T-cell (primary cell): Measurements from ENCODE around the gene CDC42EP5. TPM values are rescaled to one million over a fixed set of nuclear protein-coding genes. Genes with fewer than 3 reads are reported as not detected.
A peak's percentile ranks its signal among the peaks of the same experiment; 100 is the strongest.

ENCODE experiments used
- ATAC-seq, 4 experiments: fragments of 200-7000 bp in 3 of 4; fragments of 150-1000 bp in 1 of 4; cut with Tn5 transposase; replicated peaks in 1 of 4; 1 replicate in 3 of 4; 2 replicates in 1 of 4; pipeline ENCODE4 v1.10.0; 2021; ENCODE audit warnings: moderate library complexity in 3 of 4, mild to moderate bottlenecking in 2 of 4, moderate number of reproducible peaks in 1 of 4
- CTCF ChIA-PET, 2 donors: fragments of 300-600 bp; sonication (Branson Sonifier 250); formaldehyde crosslinking; loops; one replicate each; lab custom pipeline; 2022; ENCODE audit warnings: antibody characterized with exemption in 2 of 2; lab: Charles Lee
- POLR2A ChIA-PET, 2 donors: fragments of 300-600 bp; sonication (Branson Sonifier 250); formaldehyde crosslinking; loops; one replicate each; lab custom pipeline; 2022; ENCODE audit warnings: antibody characterized with exemption in 2 of 2; lab: Charles Lee
- DNase-seq, 35 experiments: peaks; one replicate each; pipeline versions ENCODE4 v3.0.0 to v3.0.0-alpha.2; 2013 to 2023
- H3K27ac ChIP-seq: one replicate; pipeline ENCODE4 v1.5.1; 2013; ENCODE audit warnings: low read length
- H3K27me3 ChIP-seq, 2 experiments: replicated peaks in 1 of 2; 1 replicate in 1 of 2; 2 replicates in 1 of 2; pipeline versions ENCODE4 v1.6.1 to v1.7.0; 2013; ENCODE audit warnings: low read length in 1 of 2, mixed read lengths in 1 of 2; ENCODE audit not compliant: control insufficient read depth in 2 of 2, insufficient read depth in 2 of 2; ENCODE audit errors: extremely low read depth in 1 of 2
- H3K36me3 ChIP-seq, 2 donors: 1 replicate in 1 of 2; 2 replicates in 1 of 2; pipeline versions ENCODE4 v1.6.1 to v1.7.0; 2013; ENCODE audit warnings: low read length in 1 of 2; ENCODE audit not compliant: control insufficient read depth in 2 of 2, insufficient read depth in 1 of 2; ENCODE audit errors: extremely low read depth in 1 of 2
- H3K4me1 ChIP-seq, 2 experiments: 1 replicate in 1 of 2; 2 replicates in 1 of 2; pipeline versions ENCODE4 v1.6.1 to v1.7.0; 2013; ENCODE audit warnings: low read length in 2 of 2, mixed read lengths in 1 of 2; ENCODE audit not compliant: insufficient read depth in 2 of 2, control insufficient read depth in 1 of 2; ENCODE audit errors: extremely low read depth in 1 of 2
- H3K4me3 ChIP-seq, 2 donors: 1 replicate in 1 of 2; 2 replicates in 1 of 2; pipeline versions ENCODE4 v1.5.1 to v1.7.0; 2013; ENCODE audit warnings: mild to moderate bottlenecking in 2 of 2, low read length in 1 of 2, moderate library complexity in 1 of 2; ENCODE audit not compliant: control insufficient read depth in 1 of 2; ENCODE audit errors: extremely low read depth in 1 of 2
- H3K9me3 ChIP-seq: 2 replicates; pipeline ENCODE4 v1.7.0; 2013
- H3K27ac Mint-ChIP-seq, 2 donors: one replicate each; pipeline ENCODE4 v1.8.0; 2020 to 2021; ENCODE audit warnings: mild to moderate bottlenecking in 2 of 2, mixed read lengths in 2 of 2
- H3K27me3 Mint-ChIP-seq, 2 donors: one replicate each; pipeline ENCODE4 v1.8.0; 2021 to 2022; ENCODE audit warnings: mixed read lengths in 2 of 2
- H3K36me3 Mint-ChIP-seq: one replicate; pipeline ENCODE4 v1.8.0; 2021; ENCODE audit warnings: mixed read lengths
- H3K4me1 Mint-ChIP-seq, 3 donors: one replicate each; pipeline ENCODE4 v1.8.0; 2020 to 2022; ENCODE audit warnings: mixed read lengths in 3 of 3, mild to moderate bottlenecking in 1 of 3
- H3K4me3 Mint-ChIP-seq, 3 donors: one replicate each; pipeline ENCODE4 v1.8.0; 2020 to 2022; ENCODE audit warnings: mild to moderate bottlenecking in 3 of 3, mixed read lengths in 3 of 3, moderate library complexity in 3 of 3
- H3K9me3 Mint-ChIP-seq, 3 donors: one replicate each; pipeline ENCODE4 v1.8.0; 2020 to 2022; ENCODE audit warnings: mixed read lengths in 3 of 3
- WGBS: methylation state at CpG from one replicate; pipeline ENCODE4 v1.1.5; 2013; ENCODE audit warnings: missing lambda C conversion rate; ENCODE audit not compliant: insufficient coverage; 5-methylcytosine and 5-hydroxymethylcytosine counted together
- total RNA-seq, 35 experiments: library from RNA in 6 of 35; stranded (reverse) in 6 of 35; fragments of 120-200 nt in 1 of 35; gene quantifications; one replicate each; pipeline versions ENCODE4 v1.2.1 to v1.2.4 and lab custom pipeline; 2013 to 2026

Gene CDC42EP5
- total RNA-seq, 5 donors from 2014 or later (not counting 1 experiment from before 2014, with no cell fraction given) = 0.43 TPM; not detected in 4

DNA sequence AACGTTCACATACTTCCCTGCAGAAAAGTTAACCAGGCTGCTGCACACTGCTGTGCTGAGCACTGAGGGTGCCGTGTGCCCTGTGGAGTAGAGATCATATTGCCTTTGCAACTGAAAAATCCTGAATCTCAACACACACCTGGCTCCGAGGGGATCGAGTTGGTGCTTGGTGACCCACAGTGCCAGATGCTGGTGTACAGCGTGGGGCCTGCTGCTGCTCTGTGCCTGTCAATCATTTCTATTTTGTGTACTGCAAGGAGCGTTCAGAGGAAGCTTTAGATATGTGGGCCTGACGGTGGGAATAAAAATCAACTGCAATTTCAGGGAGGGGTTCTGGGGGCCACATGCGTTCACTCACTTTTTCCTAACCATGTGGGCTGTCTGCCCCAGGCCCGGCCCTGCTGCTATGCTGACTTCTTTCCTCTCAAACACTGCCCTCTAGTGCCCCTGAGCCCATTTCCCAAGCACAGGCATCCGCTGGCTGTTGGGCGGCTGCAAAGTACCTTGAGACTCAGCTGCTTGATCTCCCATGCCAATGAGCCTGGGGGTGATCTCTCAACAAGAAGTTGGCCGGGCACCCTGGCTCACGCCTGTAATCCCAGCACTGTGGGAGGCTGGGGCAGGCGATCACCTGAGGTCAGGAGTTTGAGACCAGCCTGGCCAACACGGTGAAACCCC, 33.8 kb downstream of the CDC42EP5 start:
- peak in 2 of 35 experiments; percentile 16 to 17 for DNase-seq
- Histone ChIP-seq H3K4me3 (no peak overlapping the region), H3K9me3 (no peaks in the 10 kb centered on the region), H3K27me3 (no peaks in the 10 kb centered on the region), H3K36me3 (peaks cover 0 to 8% of the 10 kb centered on the region in 2 donors), H3K4me1 (peaks cover 0 to 11% of the 10 kb centered on the region in 2 experiments), H3K27ac (no peak overlapping the region)
- Mint-ChIP-seq H3K36me3 (peaks cover 6% of the 10 kb centered on the region), H3K4me3 (no peak overlapping the region), H3K9me3 (no peaks in the 10 kb centered on the region), H3K27ac (no peak overlapping the region), H3K4me1 (peaks cover 11 to 19% (median 19%) of the 10 kb centered on the region in 3 donors), H3K27me3 (no peaks in the 10 kb centered on the region)
- peak in 2 of 4 experiments; percentile 46 to 51 for ATAC-seq
- ChIA-PET POLR2A (no interaction called here), CTCF (interaction anchor here in 1 of 2 donors (0.6 kb wide), 1 partner anchor 67 kb away, joined by 3 read pairs; no protein-coding TSS in a partner anchor)
- WGBS = 85% methylated on average over 10 of the region's 15 CpGs

DNA sequence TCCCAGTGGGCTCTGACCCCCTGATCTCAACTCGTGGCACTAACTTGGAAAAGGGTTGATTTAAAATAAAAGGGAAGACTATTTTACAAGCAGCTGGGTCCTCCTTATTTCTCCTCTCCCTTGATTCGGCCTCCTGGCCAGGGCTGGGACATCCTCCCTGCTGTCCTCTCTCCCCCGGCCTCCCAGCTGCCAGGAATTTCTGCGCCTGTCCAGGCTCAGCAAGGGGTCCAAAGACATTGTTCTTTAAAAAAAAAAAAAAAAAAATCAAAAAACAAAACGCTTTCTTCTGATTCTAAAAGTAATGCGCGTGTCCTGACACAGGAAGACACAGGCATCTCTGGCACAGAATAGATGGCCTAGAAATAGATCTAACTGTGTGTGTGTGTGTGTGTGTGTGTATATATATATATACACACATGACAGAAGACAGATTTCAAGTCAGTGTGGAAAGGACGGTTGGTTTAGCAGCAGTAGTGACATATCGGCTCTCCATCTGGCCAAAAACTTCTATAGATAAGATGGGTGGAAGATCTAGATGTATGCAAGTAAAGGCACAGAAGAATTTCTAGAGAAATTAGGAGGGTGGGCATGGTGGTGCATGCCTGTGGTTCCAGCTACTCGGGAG, 36.4 kb downstream of the CDC42EP5 start:
- Mint-ChIP-seq H3K36me3 (no peaks in the 10 kb centered on the region), H3K9me3 (no peaks in the 10 kb centered on the region), H3K4me3 (no peak overlapping the region), H3K4me1 (peaks cover 16 to 27% (median 22%) of the 10 kb centered on the region in 3 donors), H3K27ac (no peak overlapping the region), H3K27me3 (no peaks in the 10 kb centered on the region)
- H3K4me3 ChIP-seq = no peak overlapping the region
- H3K27me3 ChIP-seq = peaks cover 0 to under 1% of the 10 kb centered on the region in 2 experiments
- peaks cover 0 to 6% of the 10 kb centered on the region in 2 donors for H3K36me3 ChIP-seq
- H3K9me3 ChIP-seq = no peaks in the 10 kb centered on the region
- POLR2A ChIA-PET = no interaction called here
- DNase-seq (no peak), ATAC-seq (no peak)
- 100% methylated on average over 1 of the region's 10 CpGs for WGBS
- CTCF ChIA-PET = no interaction called here
- H3K4me1 ChIP-seq = peaks cover 0 to 16% of the 10 kb centered on the region in 2 experiments
- H3K27ac ChIP-seq = no peak overlapping the region

DNA sequence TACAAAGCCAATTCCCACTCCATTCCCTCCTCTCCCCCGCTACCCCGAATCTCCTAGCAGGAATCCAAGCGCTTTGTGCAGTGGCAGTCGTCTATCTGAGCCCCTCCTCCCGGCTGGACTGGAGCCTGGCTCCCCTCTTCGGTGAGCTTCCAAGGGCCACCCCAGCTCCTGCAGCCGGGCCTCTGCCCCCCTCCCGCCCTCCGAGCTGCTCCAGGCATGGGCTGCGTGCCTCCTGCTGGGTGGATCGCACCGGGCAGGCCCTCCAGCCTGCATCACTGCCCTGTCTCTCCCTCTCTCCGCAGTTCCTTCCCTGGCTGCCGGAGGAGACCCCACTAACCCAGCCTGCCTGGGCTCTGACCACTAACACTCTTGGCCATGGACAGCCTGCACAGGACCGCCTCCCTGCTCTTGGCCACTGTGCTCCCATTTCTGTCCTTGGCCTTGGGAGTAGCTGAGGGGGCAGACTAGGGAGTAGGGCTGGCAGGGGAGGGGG, 37.0 kb downstream of the CDC42EP5 start:
- WGBS = 94% methylated on average over 14 of the region's 15 CpGs
- H3K36me3 ChIP-seq = peaks cover 0 to 6% of the 10 kb centered on the region in 2 donors
- no peak overlapping the region for H3K27ac ChIP-seq
- peaks cover 0 to 4% of the 10 kb centered on the region in 2 experiments for H3K27me3 ChIP-seq
- H3K4me1 Mint-ChIP-seq = peaks cover 17 to 31% (median 25%) of the 10 kb centered on the region in 3 donors
- H3K27ac Mint-ChIP-seq = no peak overlapping the region
- H3K36me3 Mint-ChIP-seq = no peaks in the 10 kb centered on the region
- ChIA-PET CTCF (no interaction called here), POLR2A (no interaction called here)
- H3K4me1 ChIP-seq = peaks cover 0 to 20% of the 10 kb centered on the region in 2 experiments
- ATAC-seq = no peak
- H3K9me3 Mint-ChIP-seq = no peaks in the 10 kb centered on the region
- no peaks in the 10 kb centered on the region for H3K9me3 ChIP-seq
- no peak overlapping the region for H3K4me3 ChIP-seq
- no peak for DNase-seq
- H3K4me3 Mint-ChIP-seq = no peak overlapping the region
- H3K27me3 Mint-ChIP-seq = peaks cover 0 to 1% of the 10 kb centered on the region in 2 donors

DNA sequence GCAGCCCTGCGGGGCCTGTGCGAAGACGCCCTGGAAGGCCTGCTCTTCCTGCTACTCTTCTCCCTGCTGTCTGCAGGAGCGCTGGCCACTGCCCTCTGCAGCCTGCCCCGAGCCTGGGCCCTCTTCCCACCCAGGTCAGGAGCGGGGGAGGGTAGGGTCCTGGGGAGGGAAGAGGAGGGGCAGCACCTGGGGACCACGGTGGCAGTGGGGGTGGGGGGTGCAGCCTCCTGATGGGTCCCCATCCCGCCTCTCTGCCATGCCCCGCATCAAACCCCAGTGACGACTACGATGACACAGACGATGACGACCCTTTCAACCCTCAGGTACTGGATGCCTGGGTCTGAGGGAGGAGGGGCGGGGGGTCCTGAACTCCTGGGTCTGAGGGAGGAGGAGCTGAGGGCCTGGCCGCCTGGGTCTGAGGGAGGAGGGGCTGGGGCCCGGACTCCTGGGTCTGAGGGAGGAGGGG, 37.5 kb downstream of the CDC42EP5 start:
- Histone ChIP-seq H3K27ac (no peak overlapping the region), H3K36me3 (peaks cover 0 to 6% of the 10 kb centered on the region in 2 donors), H3K4me1 (peaks cover 0 to 25% of the 10 kb centered on the region in 2 experiments), H3K4me3 (no peak overlapping the region), H3K9me3 (no peaks in the 10 kb centered on the region), H3K27me3 (peaks cover 0 to 9% of the 10 kb centered on the region in 2 experiments)
- H3K27me3 Mint-ChIP-seq = peaks cover 0 to 2% of the 10 kb centered on the region in 2 donors
- H3K27ac Mint-ChIP-seq = no peak overlapping the region
- ATAC-seq (no peak), DNase-seq (no peak)
- no peaks in the 10 kb centered on the region for H3K36me3 Mint-ChIP-seq
- CTCF ChIA-PET = no interaction called here
- H3K4me3 Mint-ChIP-seq = no peak overlapping the region
- WGBS = 100% methylated on average over 5 of the region's 16 CpGs
- H3K4me1 Mint-ChIP-seq = peaks cover 21 to 36% (median 28%) of the 10 kb centered on the region in 3 donors
- POLR2A ChIA-PET = no interaction called here
- H3K9me3 Mint-ChIP-seq = no peaks in the 10 kb centered on the region

DNA sequence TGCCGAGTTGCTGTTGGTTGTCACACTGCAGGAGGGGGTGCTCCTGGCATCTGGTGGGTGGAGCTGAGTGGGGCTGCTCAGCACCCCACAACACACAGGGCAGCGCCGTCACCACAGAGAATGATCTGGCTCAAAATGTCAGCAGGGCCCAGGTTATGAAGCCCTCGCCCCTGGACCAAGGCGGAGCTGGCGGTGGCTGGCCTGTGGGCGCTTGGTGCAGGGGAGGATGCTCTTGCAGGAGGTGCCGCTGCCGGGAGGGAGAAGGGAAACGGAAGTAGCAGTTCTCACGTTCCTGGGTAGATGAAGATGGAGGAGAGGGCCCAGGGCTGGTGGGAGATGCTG, 38.3 kb downstream of the CDC42EP5 start:
- Mint-ChIP-seq H3K4me3 (peak overlapping the region in 2 of 3 donors; percentile 5 to 53), H3K4me1 (peaks cover 21 to 34% (median 28%) of the 10 kb centered on the region in 3 donors), H3K9me3 (no peaks in the 10 kb centered on the region), H3K27ac (no peak overlapping the region), H3K27me3 (peaks cover 0 to 2% of the 10 kb centered on the region in 2 donors), H3K36me3 (no peaks in the 10 kb centered on the region)
- ATAC-seq = peak in 3 of 4 experiments; percentile 8 to 42 (median 13)
- Histone ChIP-seq H3K4me3 (no peak overlapping the region), H3K27me3 (peaks cover 0 to 16% of the 10 kb centered on the region in 2 experiments), H3K4me1 (peaks cover 0 to 32% of the 10 kb centered on the region in 2 experiments), H3K9me3 (no peaks in the 10 kb centered on the region), H3K36me3 (peaks cover 0 to 4% of the 10 kb centered on the region in 2 donors), H3K27ac (no peak overlapping the region)
- CTCF ChIA-PET = no interaction called here
- 71% methylated on average over 8 of the region's 11 CpGs for WGBS
- POLR2A ChIA-PET = no interaction called here
- no peak for DNase-seq

DNA sequence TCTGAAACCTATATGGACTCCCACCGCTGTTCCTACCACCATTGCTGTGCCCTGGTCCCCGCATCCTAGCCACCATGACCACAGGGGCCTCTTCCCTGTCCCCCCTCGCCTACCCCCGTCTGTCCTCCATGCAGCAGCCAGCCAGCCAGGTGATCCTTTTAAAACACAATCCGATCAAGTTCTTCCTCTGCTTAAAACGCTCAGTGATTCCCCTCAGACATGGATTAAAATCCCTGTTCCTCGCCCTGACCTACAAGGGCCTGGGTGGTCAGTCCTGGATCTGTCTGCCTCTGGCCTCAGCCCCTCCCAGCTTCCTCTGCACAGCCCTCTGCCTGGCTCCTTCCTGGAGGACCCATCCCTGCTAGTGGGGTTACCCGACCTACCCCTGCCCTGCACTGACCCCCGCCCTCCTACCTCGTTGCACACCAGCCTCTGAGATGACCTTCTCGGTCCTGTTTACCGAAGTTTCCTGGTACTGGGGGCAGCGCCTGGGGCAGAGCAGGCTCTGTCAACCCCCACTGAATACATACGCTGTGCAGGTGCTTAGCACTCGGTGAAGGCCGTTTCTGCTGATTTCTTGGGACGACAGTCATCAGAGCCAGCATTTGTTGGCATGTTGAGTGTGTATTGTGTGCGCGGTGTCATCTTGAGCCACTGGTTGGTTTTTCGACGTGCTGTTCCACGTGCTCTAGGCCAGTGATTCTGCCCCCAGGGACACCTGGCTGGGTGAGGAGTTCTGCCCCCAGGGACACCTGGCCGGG, 38.8 kb downstream of the CDC42EP5 start:
- H3K4me3 ChIP-seq = no peak overlapping the region
- no peak for ATAC-seq
- H3K27me3 Mint-ChIP-seq = peaks cover 2 to 5% of the 10 kb centered on the region in 2 donors
- peak overlapping the region in 1 of 3 donors; percentile 53 for H3K4me3 Mint-ChIP-seq
- 88% methylated on average over 20 of the region's 23 CpGs for WGBS
- ChIA-PET POLR2A (no interaction called here), CTCF (no interaction called here)
- H3K27me3 ChIP-seq = peaks cover 2 to 22% of the 10 kb centered on the region in 2 experiments
- H3K27ac ChIP-seq = no peak overlapping the region
- no peaks in the 10 kb centered on the region for H3K9me3 Mint-ChIP-seq
- H3K27ac Mint-ChIP-seq = no peak overlapping the region
- H3K4me1 Mint-ChIP-seq = peaks cover 21 to 33% (median 28%) of the 10 kb centered on the region in 3 donors
- peaks cover 0 to 34% of the 10 kb centered on the region in 2 experiments for H3K4me1 ChIP-seq
- no peaks in the 10 kb centered on the region for H3K36me3 Mint-ChIP-seq
- DNase-seq = no peak
- peaks cover 0 to 4% of the 10 kb centered on the region in 2 donors for H3K36me3 ChIP-seq
- no peaks in the 10 kb centered on the region for H3K9me3 ChIP-seq
